MG63 (cell line): ENCODE results near the gene NEURL1B. TPM values are rescaled to one million over a fixed set of nuclear protein-coding genes. Genes with fewer than 3 reads are reported as not detected.

Experiments
- DNase-seq: peaks from one replicate; pipeline ENCODE4 v3.0.0-alpha.2; 2020
- H3K27me3 ChIP-seq: fragments of 250-450 bp; sonication (Bioruptor Pico); 2 replicates; pipeline ENCODE4 v1.5.1; 2020; ENCODE audit warnings: mild to moderate bottlenecking, moderate library complexity
- H3K36me3 ChIP-seq: fragments of 250-450 bp; sonication (Bioruptor Pico); 2 replicates; pipeline ENCODE4 v1.5.1; 2020; ENCODE audit warnings: mild to moderate bottlenecking, moderate library complexity
- H3K4me3 ChIP-seq: fragments of 250-450 bp; sonication (Bioruptor Pico); 2 replicates; pipeline ENCODE4 v1.5.1; 2020; ENCODE audit warnings: mild to moderate bottlenecking, moderate library complexity
- H3K9me3 ChIP-seq: fragments of 250-450 bp; sonication (Bioruptor Pico); 2 replicates; pipeline ENCODE4 v1.5.1; 2020; ENCODE audit warnings: mild to moderate bottlenecking, moderate library complexity
- total RNA-seq: library from RNA; depleted of rRNA; stranded (reverse); fragments of >200 nt; shearing (Covaris generic); gene quantifications from 2 replicates; pipeline ENCODE4 v1.2.3, GENCODE V29; 2014; ENCODE audit warnings: low replicate concordance

Gene NEURL1B
- total RNA-seq, 1 experiment from 2014 or later: 6.3 TPM

GRCh38 chr5:172689801-172690200 is 48.7 kb downstream of the NEURL1B start:
- H3K9me3 ChIP-seq: no peaks in the 10 kb centered on the region
- no peak overlapping the region for H3K4me3 ChIP-seq
- DNase-seq: no peak
- H3K36me3 ChIP-seq: 0 out of 2 replicates have a peak, but pooled peaks cover 3% of the 10 kb centered on the region
- H3K27me3 ChIP-seq: no peaks in the 10 kb centered on the region

DNA sequence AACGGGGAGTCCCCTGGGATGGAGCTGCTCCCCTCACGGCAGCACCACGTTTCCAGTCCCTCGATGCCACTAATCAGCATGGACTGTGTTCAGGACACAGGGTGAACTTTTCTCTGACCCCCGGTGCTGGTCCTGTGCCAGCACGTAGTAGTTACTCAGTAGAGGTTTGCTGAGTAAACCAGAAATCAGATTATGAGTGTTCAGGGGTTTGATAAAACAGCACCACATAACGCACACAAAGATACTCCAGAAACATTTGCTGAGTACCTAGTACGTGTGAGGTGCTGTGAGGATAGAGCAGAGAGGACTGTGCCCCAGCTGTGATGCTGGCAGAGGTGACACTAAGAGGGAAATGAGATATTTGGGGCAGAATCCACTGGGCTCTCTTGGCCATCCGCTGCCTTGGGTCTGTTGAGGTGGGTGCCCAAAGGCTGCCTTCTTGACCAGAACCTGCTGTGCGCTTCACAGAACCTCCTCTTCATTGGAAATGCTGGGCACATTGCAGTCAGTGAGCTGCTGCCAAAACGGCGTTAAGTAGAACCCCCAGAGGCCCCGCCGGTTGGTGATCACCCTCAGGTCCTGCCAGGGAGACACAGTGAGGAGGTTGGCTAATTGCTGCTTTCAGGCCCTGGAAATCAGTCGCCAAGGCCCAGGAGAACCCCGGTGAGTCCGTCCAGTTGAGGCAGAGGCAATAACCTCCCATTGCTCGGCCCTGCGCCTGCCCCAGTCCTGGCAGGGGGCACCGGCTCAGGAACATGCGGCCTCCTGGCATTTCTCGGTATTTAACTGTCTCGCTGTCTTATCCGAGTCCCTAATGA is 49.4 kb downstream of the NEURL1B start:
- H3K36me3 ChIP-seq: 0 out of 2 replicates have a peak, but pooled peaks cover 3% of the 10 kb centered on the region
- H3K27me3 ChIP-seq: no peaks in the 10 kb centered on the region
- H3K9me3 ChIP-seq: no peaks in the 10 kb centered on the region
- H3K4me3 ChIP-seq: no peak overlapping the region
- no peak for DNase-seq

GRCh38 chr5:172691886-172692285 is 50.8 kb downstream of the NEURL1B start:
- DNase-seq: no peak
- no peaks in the 10 kb centered on the region for H3K9me3 ChIP-seq
- H3K36me3 ChIP-seq: 0 out of 2 replicates have a peak, but pooled peaks cover 3% of the 10 kb centered on the region

DNA sequence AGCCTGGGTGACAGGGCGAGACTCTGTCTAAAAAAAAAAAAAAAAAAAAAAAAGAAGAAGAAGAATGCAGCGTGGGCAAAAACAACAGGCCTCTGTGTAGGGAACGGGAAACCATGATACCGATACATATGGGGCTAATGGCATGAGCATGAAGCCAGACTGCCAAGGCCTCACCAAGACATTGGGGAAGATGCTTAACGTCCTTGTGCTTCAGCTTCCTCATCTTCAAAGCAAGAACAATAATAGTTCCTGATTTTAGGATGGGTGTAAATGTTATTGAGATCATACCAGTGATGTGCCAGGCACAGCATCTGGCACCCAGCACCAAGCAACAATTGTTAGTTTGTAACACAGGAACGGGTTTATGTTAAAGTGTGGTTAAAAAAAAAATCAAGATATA is 51.4 kb downstream of the NEURL1B start:
- no peak for DNase-seq
- H3K4me3 ChIP-seq: no peak overlapping the region
- no peaks in the 10 kb centered on the region for H3K9me3 ChIP-seq
- H3K27me3 ChIP-seq: no peaks in the 10 kb centered on the region
- 0 out of 2 replicates have a peak, but pooled peaks cover 3% of the 10 kb centered on the region for H3K36me3 ChIP-seq

More at GRCh38 chr5:172691886-172692285, 50.8 kb downstream of the NEURL1B start:
- no peaks in the 10 kb centered on the region for H3K27me3 ChIP-seq
- H3K4me3 ChIP-seq: no peak overlapping the region

GRCh38 chr5:172692981-172693380 is 51.9 kb downstream of the NEURL1B start:
- 0 out of 2 replicates have a peak, but pooled peaks cover 3% of the 10 kb centered on the region for H3K36me3 ChIP-seq
- no peak for DNase-seq
- no peaks in the 10 kb centered on the region for H3K27me3 ChIP-seq
- H3K9me3 ChIP-seq: no peaks in the 10 kb centered on the region
- no peak overlapping the region for H3K4me3 ChIP-seq

DNA sequence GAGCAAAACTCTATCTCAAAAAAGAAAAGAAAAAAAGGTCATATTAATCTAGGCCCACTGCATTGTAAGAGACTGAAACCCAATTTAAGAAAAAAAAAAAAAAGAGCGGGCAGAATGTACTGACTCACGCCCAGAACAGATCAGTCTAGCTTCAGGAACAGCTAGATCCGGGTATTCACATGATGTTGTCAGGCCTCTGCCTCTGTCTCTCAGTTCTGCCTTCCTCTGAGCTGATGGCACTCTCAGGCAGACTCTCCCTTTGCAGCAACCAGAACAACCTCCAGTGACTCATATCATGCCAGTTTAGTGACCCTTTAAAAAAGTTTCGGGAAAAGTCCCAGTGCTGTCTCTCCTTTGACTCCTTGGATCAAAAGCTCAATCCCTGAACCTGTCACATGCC is 53.0 kb downstream of the NEURL1B start:
- H3K9me3 ChIP-seq: no peaks in the 10 kb centered on the region
- DNase-seq: no peak
- no peaks in the 10 kb centered on the region for H3K27me3 ChIP-seq
- no peaks in the 10 kb centered on the region for H3K36me3 ChIP-seq
- no peak overlapping the region for H3K4me3 ChIP-seq

- DNase-seq: no peak
- Histone ChIP-seq H3K36me3 (no peaks in the 10 kb centered on the region), H3K27me3 (no peaks in the 10 kb centered on the region), H3K4me3 (no peak overlapping the region), H3K9me3 (no peaks in the 10 kb centered on the region)
Measured at GRCh38 chr5:172694541-172694940, 53.5 kb downstream of the NEURL1B start.

GRCh38 chr5:172695232-172696054 is 54.4 kb downstream of the NEURL1B start:
- DNase-seq: no peak
- Histone ChIP-seq H3K4me3 (no peak overlapping the region), H3K36me3 (no peaks in the 10 kb centered on the region)

DNA sequence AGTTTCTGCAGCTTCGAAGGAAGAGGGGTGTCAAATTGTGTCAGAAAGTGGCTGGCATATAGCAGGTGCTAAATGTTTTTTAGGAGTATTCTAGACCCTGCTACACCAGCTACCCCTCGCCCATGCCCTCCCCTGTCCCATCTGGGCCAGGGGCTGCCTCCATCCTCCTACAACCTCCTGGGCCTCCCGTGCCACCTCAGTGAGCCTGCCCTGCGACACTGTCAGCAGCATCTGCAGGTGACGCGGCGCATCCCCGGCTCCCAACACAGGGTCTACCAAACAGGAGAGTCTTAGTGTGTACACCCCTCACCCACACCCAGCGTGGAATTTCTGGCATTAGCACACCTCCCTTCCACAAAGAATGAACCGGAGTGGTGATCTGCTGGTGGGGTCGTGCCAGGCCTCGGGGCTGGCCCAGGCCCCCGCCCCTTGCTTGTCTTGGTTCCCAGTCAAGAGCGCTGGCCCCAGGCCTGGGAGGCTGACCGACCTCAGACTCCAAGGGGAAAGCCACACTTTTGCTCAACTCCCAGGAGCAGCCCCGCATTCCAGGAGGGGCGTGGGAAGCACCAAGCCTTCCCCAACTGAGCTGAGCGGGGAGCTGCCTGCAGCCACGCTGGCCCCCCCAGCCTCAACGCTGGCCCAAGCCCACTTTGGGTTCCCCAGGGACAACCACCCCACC is 55.2 kb downstream of the NEURL1B start:
- no peak overlapping the region for H3K4me3 ChIP-seq
- no peak for DNase-seq
- no peaks in the 10 kb centered on the region for H3K36me3 ChIP-seq
- no peaks in the 10 kb centered on the region for H3K9me3 ChIP-seq
- H3K27me3 ChIP-seq: no peaks in the 10 kb centered on the region

More at GRCh38 chr5:172695232-172696054, 54.4 kb downstream of the NEURL1B start:
- no peaks in the 10 kb centered on the region for H3K9me3 ChIP-seq
- no peaks in the 10 kb centered on the region for H3K27me3 ChIP-seq

- Histone ChIP-seq H3K36me3 (no peaks in the 10 kb centered on the region), H3K27me3 (no peaks in the 10 kb centered on the region), H3K4me3 (peak overlapping the region; percentile 67), H3K9me3 (no peaks in the 10 kb centered on the region)
- peak; percentile 85 for DNase-seq
Measured at GRCh38 chr5:172697123-172698121, 56.4 kb downstream of the NEURL1B start.

DNA sequence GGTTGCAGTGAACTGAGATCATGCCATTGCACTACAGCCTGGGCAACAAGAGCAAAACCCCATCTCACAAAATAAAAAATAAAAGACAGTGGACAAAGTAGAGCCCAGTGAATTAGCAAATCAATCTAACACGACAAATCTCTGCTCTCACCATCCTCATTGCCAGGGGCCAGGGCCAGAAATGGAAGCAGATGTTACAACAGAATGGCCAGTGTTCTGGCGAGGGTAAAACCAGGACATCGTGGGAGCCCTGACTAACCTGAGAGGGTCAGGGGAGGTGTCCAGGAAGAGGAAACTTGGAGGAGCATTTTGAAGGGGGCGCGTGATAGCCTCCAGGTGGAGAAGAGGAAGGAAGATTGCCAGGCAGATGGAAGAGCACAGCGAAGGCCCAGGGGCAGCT is 58.4 kb downstream of the NEURL1B start:
- Histone ChIP-seq H3K9me3 (no peaks in the 10 kb centered on the region), H3K27me3 (no peaks in the 10 kb centered on the region), H3K4me3 (no peak overlapping the region), H3K36me3 (no peaks in the 10 kb centered on the region)
- DNase-seq: no peak

DNA sequence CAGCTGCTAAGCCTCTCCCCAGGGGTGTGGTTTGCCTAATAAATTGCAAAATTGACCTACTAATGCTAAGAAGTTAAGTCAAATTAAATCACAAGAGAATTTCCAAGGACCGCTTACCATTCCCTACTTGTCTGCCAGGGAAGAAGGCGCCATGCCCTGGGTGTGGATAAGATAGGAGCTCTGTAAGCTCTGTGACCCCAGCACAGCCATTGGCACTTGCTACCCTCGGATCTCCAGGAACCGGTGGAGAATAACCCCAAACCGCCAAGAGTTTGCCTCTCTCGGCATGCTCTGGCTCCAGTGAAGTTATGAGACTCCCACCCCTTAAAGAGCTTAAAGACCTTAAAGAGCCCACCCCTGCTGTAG is 58.9 kb downstream of the NEURL1B start:
- no peaks in the 10 kb centered on the region for H3K36me3 ChIP-seq
- H3K9me3 ChIP-seq: no peaks in the 10 kb centered on the region
- no peak for DNase-seq
- no peak overlapping the region for H3K4me3 ChIP-seq
- no peaks in the 10 kb centered on the region for H3K27me3 ChIP-seq

GRCh38 chr5:172700365-172701290 is 59.6 kb downstream of the NEURL1B start:
- no peaks in the 10 kb centered on the region for H3K27me3 ChIP-seq
- no peak overlapping the region for H3K4me3 ChIP-seq
- H3K9me3 ChIP-seq: no peaks in the 10 kb centered on the region
- no peak for DNase-seq
- H3K36me3 ChIP-seq: no peaks in the 10 kb centered on the region

GRCh38 chr5:172701291-172701656 is 60.2 kb downstream of the NEURL1B start:
- Histone ChIP-seq H3K4me3 (no peak overlapping the region), H3K9me3 (no peaks in the 10 kb centered on the region), H3K36me3 (no peaks in the 10 kb centered on the region), H3K27me3 (no peaks in the 10 kb centered on the region)
- DNase-seq: no peak

DNA sequence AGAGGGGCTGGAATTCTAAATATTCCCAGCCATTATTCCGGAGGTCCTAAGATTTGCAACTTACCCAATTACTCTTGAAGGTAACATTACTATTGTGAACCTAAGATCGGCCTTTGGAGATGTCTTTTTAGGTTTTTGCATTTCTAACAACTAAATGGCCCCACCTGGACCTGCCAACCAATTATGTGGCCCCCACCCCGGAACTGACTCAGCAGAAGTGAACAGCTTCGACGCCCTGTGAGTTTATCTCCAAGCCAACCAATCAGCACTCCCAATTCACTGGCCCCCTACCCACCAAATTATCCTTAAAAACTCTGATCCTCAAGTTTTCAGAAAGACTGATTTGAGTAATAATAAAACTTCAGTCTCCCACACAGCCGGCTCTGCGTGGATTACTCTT is 62.9 kb downstream of the NEURL1B start:
- Histone ChIP-seq H3K9me3 (no peaks in the 10 kb centered on the region), H3K36me3 (no peaks in the 10 kb centered on the region), H3K27me3 (no peaks in the 10 kb centered on the region), H3K4me3 (no peak overlapping the region)
- no peak for DNase-seq
